GM19452 (cell line): ENCODE measurements around the gene C3orf22.

Experiments
- ATAC-seq: cut with Tn5 transposase; IDR thresholded peaks from one replicate; pipeline ENCODE4 v1.9.1; 2021; ENCODE audit not compliant: unreplicated experiment

The C3orf22 gene

DNA sequence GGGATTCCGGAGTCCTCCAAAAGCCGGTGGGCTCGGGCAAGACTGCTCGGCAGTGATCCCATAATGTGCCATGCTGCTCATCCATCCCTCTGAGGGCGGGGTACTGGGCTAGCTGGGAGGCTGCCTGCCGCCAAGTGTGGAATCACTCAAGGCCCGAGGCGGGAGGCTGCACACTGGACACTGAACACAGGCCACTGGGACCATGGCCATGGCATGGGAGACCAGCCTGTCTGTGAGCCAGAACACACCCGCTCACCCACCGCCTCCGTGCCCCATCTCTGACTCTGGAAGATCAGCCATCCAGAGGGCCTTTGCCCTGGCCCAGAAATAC lies 1.4 kb downstream of the C3orf22 start:
- ATAC-seq, result no peak

DNA sequence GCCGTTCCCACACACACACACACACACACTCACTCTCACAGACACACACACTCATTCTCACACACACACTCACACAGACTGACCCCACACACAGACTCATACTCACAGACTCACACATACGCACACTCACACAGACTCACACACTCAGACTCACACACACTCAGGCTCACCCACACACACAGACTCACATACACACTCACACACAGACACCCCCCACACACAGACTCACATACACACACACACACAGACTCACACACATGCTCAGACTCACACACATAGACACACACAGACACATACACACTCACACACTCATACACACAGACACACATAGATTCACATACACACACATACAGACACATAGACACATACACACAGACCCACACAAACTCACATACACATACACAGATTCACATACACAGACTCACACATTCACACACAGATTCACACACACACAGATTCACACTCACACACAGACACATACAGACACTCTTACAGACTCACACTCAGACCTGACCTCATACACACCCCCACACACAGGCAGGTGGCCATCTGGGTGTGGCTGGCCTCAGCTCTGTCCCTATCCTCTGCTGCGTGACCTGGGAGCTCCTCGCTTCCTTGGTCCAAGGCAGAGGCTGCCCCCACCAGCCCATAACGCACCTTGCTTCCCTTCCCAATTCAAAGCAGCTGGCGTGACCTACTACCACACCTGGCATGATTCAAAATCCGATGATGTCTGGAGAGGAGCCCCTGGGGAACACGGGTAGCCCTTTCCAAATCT lies 1.9 kb downstream of the C3orf22 start:
- no peak for ATAC-seq

DNA sequence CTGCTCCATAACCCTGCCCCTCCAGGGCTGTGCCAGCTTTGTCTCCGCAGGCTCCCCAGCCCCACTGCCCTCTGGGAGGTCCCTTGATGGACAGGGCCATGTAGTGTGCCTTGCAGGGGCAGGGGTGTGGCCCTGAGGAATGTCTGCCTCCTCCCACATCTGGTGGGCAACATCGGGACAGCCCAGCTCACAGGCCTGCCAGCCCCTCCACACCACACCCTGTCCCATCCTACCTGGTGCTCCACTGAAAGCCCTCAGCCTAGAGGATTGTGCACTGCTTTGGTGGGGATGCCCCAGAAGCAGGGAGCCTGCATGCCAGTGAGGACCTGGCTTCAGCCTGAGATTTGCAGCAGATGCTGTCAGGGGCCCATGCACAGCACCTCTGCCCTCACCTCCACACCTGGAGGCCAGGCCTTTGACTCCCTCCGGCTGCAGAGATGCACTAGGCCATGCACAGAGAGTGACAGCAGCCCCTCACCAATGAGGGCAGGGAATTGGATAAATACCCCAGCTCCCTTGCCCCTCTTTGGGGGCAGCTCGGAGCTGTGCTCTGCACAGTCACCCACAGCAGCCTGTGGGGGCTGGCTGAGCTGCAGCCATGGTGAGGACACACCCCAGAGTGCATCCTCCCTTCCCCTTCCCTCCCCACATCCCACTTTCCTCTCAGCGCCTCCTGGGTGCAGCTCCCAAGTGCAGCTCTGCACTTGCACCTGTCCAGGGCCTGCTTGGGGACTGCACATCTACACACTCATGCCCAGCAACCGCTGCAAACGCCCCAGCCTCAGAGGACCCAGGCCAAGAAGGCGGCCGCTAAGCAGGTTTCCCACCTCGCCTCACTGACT lies 2.7 kb downstream of the C3orf22 start:
- no peak for ATAC-seq

DNA sequence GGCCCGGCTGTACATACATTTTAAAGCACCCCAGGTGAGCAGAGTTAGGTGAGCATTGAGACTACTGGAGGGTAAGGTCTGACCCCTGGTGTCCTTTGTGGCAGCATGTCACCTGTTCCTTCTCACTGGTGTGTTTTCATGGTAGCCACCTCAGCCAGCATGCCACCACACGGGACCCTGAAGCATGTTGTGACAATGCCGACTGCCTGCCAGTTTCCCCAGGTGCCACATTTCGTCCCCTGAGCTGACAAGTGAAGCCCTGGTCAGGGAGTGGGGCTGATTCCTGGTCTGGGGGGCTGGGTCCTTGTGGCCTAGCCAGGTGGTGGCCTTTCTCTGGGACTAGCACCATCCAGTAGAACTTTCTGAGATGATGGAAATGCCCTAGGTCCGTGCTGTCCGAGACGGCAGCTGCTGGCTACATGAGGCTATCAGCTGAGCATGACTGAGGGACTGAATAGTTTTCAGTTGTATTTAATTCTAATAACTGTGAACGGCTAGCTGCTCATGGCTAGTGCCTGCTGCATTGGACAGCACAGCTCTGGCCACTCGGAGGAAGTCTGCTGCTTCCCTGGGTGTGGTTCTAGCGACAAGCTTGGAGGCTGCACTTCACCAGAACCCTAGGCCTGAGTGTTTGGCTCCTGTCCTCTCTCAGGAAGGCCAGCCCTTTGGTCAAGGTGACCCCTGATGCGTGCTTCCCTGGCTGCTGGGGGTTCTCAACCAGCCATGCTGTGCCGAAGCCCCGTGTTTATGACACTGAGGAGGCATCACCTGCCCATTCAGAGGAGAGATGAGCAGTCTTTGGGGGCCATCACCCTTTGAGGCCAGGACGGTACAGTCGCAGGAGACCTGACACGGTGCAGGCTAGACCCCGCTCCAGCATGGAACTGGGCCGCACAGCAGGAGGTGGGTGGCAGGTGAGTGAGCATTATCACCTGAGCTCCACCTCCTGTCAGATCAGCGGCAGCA lies 3.9 kb downstream of the C3orf22 start:
- ATAC-seq, result no peak

DNA sequence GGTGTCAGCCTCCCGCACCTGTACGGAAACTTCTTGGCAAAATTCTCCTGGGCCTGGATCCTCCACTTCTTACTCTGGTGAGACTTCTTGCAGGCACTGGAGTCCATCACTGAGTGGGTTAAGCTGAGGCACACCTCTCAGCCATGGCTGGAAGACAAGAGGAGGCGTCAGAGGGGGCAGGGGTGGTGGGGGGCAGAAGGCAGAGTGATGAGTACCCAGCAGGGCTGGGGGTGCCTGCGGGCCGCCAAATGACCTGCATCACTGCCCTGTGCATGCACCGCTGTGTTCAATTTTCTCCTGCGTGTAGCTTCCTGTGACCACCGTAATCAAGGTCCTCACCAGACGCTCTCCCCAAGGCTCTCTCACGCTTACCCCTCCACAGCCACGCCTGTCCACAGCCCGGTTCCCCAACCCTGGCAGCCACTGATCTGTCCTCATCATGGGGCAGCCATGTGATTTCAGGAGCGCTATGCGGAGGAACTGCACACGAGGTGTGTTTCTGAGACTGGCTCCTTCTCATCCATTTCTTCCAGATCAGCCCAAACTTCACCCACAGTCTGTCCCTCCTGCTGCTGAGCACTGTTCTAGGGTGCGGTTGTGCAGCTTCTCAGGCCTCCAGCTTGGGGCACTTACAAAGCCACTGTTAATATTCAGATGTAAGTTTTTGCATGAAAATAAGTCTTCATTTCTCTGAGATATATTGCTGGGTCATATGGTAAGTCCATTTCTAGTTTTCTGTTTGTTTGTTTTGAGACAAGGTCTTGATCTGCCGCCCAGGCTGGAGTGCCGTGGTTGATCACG lies 5.2 kb downstream of the C3orf22 start:
- no peak for ATAC-seq

DNA sequence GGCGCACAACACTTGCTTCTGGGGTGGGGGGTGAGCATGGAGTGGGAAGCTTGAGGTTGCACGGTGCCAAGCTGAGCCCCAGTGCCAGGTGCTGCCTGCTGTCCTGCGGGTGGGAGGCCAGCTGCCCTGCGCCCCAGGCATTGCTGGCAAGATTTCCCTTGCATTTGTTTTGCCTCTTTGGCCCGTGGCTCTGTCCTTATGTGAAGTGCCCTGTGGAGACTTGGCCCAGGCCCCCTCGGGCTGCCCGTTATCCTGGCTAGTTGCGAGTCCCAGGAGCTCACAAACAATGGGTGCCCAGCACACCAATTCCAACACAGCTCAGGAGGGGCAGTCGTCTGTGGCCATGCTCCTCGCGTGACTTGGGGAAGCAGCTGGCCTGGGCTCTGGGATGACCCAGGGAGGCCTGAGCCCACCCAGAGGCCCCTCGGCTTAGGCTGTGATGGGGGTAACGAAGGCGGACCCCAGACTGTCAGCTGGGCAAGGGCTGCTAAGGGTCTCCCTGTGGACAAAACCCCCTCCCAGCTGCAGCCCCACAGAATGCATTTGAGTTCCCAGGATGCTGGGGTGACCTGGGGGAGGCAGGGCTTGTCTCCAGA lies 5.9 kb downstream of the C3orf22 start:
- ATAC-seq, result no peak

DNA sequence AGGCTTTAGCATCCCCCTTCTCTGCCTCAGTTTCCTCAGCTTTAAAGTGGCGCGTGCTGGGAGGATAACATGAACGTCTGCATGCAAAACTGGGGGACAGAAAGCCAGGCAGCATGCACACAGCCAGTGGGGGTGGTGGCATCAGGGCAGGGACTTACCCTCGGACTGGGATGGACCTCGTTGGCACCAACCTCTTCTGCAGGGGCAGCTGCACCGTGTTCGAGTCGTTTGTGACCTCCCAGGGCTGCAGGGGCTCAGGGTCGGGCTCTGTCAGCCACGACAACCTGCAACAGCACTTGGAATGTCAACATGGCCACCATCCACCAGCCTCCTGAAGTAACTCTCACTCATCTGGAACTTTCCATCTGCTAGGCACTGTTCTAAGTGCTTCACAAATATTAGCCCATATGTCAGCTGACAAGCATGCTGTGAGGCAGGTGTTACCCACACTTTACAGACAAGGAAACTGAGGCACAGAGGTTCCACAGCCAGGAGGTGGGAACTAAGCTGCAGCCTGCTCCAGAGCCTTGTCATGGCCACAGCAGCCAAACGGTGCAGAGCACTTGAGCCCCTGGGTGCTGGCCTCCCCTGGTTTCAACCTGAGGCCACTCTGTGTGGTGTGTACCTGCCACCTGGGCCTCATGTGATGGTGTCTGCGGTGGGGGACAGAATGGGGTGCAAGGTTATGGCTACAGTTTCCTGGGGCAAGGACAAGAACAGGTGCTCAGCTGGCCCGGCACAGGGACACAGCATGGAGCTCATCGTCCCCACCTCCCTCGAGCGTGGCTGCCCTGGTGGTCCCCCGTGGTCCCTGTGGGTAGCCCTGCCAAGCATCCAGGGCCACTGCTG lies 6.7 kb downstream of the C3orf22 start:
- no peak for ATAC-seq

DNA sequence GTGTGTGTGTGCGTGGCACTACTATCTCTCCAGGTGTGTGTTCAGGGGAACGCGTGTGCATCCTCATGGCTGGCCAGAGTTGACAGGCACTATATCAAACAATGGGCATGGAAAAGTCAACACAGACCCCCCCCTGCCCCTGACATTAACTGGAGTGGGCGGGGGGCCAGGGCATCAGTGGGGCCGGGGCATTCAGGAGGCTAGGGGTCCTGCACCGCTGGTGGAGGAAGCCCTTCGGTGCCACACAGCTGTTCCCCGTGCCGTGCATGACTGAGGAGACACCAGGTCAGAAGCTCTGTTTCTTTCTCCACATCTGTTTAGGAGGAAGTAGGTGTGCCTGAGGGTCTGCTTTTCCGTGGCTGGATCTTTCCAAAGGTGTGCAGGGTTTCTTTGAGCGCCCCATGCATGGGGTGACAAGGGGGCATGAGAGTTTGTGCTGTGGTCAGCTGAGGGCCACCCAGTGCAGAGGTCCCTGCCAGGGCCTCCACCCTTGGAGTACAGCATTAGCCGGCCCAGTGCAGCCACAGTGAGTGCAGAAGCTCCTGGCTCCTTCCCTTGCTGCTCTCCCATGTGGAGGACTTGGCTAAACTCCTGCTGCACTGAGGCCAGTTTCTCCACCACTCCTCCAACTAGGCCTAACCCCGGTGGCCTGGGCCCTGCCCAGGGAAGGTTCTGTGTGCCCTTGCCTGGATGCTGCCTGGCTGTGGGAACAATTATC lies 7.5 kb downstream of the C3orf22 start:
- no peak for ATAC-seq

DNA sequence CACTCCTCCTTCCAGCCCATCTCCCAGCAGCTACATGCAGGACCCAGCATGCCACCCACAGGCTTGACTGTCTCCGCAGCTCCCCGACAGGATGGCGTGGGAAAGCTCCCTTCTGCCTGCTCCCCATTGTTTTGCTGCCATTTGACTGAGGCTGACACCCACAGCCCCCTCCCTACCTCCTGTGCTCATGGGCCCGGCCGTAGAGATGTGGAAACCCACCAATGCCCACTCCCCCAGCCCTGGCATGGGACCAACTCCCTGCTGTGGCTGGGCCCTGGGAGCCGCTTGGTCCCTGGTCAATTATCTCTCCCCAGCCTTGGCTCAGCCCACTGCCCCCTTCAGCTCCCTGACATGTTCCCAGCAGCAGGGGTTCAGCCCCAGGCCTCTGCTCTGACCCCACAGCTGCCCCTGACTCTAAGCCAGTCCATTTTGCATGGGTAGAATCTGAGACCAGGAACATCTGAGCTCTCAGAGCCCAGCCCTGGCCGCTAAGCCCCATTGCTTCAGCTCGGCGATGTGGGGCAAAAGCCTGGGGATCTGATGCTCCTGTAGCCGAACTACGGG lies 8.2 kb downstream of the C3orf22 start:
- ATAC-seq, result no peak

DNA sequence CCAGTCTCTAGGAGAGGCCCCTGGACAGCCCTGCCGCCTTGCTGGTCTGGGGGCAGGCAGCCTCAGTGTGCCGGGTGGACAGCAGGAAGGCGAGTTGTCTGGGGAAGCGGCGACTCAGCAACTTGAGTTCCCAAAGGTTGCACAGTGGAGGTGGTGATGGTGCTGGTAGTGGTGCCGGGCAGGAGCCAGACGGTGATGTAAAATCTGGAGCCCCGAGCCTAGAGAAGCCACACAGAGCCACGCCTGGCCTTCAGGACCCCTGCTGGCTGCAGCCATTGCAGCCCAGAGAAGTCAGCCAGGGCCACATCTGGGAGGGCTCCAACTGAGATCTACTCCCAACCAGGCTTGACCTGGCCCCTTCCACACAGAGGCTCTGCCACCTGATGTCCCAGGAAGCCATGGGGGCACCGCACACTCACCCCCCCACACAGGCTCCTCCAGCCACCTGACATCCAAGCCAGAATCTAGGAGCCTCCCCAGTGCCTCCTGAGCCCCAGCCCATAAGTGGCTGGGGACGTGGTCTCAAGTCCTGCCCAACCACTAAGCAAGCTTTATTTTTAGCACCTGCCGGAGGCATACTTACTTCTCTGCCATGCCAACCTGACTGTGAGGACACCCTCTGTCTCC lies 8.8 kb downstream of the C3orf22 start:
- ATAC-seq, result no peak

DNA sequence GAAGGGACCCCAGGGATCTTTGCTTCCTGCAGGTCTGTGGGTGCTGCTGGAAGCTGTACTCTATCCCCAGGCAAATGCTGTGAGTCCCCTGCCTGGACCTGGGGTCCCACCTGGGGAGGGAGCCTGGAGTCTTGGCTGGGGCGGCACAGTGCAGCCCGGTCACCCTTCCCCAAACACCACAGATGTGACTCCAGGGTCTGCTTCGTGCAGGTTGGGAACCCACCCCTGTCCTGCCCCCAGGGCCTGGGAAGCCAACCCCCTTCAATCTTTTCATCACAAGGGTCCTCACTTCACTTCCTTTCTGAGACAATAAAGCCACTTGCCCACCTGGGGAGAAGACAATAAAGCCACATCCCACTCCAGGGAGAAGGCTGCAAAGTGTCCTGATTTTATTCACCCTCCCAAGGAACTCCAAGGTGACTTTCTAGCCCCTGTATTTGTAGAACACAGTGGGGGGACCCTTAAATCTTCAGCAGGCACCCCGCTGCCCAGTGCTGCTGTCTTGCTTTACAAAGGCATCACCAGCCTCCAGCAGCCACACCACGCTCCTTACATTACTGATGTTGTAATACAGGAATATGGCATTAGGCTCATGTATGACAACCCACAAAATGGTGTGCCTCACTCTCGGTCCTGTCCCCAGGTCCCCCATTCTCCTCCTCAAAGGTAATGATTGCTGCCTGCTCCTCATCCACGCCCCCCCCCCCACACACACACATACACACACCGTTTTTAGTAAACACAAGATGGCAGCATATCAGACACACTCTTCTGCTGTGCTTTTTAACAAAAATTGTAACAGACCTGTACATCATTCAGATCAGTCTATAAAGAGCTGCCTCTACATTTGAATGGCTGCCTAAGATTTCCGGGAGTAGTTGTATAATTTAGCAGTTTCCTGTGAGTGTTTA lies 9.9 kb downstream of the C3orf22 start:
- no peak for ATAC-seq

DNA sequence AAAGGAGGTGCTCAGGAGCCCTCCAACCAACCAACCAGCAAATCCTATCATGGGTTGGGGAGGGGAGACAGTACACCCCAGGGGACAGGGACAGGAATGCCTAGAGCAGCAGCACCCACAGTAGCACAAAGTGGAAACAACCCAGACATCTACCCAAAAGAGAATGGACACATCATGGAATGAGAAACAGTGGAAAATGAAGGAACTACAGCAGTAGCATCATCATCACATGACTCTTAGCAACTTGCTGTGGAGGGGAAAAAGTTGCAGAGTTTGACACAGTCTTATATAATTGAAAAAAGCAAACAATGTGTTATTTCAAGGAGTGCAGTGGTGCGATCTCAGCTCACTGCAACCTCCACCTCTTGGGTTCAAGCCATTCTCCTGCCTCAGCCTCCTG lies 11.0 kb downstream of the C3orf22 start:
- no peak for ATAC-seq

DNA sequence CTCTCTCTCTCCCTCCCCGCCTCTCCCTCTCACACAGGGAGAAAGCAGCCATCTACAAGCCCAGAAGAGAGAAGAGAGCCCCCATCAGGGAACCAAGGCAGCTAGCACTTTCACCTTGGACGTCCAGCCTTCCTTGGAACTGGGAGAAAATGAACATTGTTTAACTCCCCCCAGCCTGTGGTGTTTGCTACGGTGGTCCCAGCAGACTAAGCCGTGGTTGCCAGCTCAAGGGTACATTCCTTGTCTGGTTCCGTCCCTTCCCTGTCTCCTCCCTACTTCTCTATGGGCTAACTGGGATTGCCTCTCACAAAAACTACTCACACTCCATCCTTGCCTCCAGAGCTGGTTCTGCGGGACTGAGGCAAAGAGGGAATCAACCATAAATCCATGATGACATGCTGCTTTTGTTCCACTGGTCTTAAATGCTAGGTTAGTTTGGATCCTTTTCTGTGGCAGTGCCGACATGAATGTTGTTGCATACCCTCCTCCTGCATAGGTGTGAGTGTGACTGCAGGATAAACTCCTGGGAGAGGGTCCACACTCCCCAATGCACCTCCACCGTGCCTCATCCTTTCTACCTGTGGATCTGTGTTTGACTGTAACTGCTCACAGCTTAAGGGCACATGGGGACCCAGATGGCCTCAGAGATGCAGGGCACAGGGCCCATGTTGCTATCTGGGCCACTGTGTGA lies 12.0 kb downstream of the C3orf22 start:
- ATAC-seq, result no peak

DNA sequence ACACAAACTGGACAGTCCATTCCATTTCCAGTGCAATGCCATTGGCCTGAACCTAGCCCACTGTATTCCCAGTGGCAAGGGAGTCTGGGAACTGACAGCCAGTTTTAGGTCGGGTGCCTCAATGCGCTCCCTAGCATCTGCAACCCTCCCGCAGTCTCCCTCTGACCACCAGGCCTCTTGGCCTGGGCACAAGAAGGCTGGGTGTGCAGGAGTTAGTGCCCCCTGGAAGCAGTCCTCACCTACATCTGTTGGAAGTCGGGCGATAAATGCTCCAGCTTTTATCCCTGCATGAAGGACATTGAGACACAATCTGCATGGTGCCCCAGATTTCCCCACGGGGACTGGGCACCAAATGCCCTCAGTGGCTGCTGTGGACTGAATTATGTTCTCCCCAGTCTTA lies 12.7 kb downstream of the C3orf22 start:
- no peak for ATAC-seq

DNA sequence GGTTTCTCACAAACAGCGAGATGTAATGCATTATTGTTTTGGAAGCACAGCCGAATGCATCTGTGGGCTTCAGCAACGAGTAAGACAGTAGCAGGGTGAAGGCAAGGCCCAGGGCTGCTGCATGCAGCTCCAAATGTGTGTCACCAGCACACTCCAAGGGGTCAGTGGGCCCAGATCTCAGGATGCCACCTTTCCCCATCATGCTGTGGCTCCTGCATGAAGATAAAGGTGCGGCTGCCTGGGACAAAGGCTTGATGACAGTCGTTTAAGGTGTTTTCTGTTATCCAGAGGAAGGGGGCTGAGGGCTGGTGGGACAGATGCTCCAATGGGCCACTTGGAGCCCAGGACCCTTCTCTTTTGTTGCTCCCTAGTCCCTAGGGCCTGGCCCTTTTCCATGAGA lies 13.2 kb downstream of the C3orf22 start:
- ATAC-seq, result no peak

DNA sequence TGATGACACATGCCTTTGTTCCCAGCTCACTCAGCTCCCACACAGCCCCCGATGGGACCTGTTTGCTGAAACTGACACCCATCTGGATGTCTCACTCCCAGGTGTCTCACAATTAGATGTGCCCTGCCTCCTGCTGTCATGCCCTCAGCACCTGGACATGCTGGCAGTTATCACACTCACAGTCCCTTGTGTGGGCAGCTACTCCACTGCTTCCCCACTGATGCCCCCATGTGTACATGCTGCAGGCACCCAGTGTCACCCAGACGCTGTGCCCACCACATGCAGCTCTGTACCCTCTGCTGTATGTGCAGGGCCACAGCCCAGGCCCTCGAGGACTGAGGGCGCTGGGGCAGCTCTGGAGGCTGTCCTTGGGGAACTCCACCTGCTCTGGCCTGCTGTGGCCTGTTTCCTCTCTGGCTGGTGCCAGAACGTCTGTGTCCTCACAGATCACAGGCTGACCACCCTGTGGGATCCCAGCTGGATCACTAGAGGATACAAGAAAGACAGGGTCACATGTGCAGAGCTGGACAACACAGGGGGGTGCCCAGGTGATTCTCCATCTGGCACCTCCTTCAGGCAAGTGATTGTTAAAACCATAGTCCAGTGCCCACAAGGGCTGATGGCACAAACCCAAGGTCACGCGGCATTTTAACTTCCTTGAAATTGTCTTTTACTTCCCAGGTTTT lies 14.0 kb downstream of the C3orf22 start:
- no peak for ATAC-seq
